ENCODE data around the gene RPS15.

The RPS15 gene

GRCh38 chr19:1422943-1423342, 15.3 kb upstream of the RPS15 start:
- TF ChIP-seq CTCF (conservative IDR thresholded peaks at IDR 0.05; ENCODE audit: low read depth), result no peak
- ChIA-PET POLR2A (ENCODE audit: low non-redundant PET) (interaction anchor here (0.5 kb wide), 1 partner anchor 13 kb away, joined by 4 read pairs; no protein-coding TSS in a partner anchor), CTCF (no interaction called here)
- no peak for DNase-seq (ENCODE audit: low spot score)
- peak overlapping the region; percentile 72 for H3K27ac ChIP-seq

- ChIA-PET CTCF (no interaction called here), POLR2A (ENCODE audit: low non-redundant PET) (interaction anchor here (0.5 kb wide), 1 partner anchor 12 kb away, joined by 4 read pairs; no protein-coding TSS in a partner anchor)
- TF ChIP-seq CTCF (conservative IDR thresholded peaks at IDR 0.05; ENCODE audit: low read depth), result no peak
- DNase-seq (ENCODE audit: low spot score), result no peak
- H3K27ac ChIP-seq, result peak overlapping the region; percentile 72
Observed at GRCh38 chr19:1423436-1424191, 14.6 kb upstream of the RPS15 start.

GRCh38 chr19:1424192-1424955, 13.8 kb upstream of the RPS15 start:
- ChIA-PET CTCF (no interaction called here), POLR2A (ENCODE audit: low non-redundant PET) (no interaction called here)
- no peak for TF ChIP-seq CTCF (conservative IDR thresholded peaks at IDR 0.05; ENCODE audit: low read depth)
- no peak for DNase-seq (ENCODE audit: low spot score)
- H3K27ac ChIP-seq, result peak overlapping the region; percentile 72

GRCh38 chr19:1425102-1425837, 12.9 kb upstream of the RPS15 start:
- DNase-seq (ENCODE audit: low spot score), result no peak
- CTCF ChIA-PET, result interaction anchor here (0.5 kb wide), 1 partner anchor 126 kb away, joined by 3 read pairs; no protein-coding TSS in a partner anchor
- no peak for TF ChIP-seq CTCF (conservative IDR thresholded peaks at IDR 0.05; ENCODE audit: low read depth)
- peak overlapping the region; percentile 72 for H3K27ac ChIP-seq
- POLR2A ChIA-PET (ENCODE audit: low non-redundant PET), result interaction anchor here (0.5 kb wide), 1 partner anchor 80 kb away, joined by 5 read pairs; no protein-coding TSS in a partner anchor

- no peak for DNase-seq (ENCODE audit: low spot score)
- peak overlapping the region; percentile 72 for H3K27ac ChIP-seq
- ChIA-PET CTCF (interaction anchor here (0.5 kb wide), 1 partner anchor 126 kb away, joined by 3 read pairs; no protein-coding TSS in a partner anchor), POLR2A (ENCODE audit: low non-redundant PET) (no interaction called here)
- no peak for TF ChIP-seq CTCF (conservative IDR thresholded peaks at IDR 0.05; ENCODE audit: low read depth)
Observed at GRCh38 chr19:1425902-1426301, 12.3 kb upstream of the RPS15 start.

GRCh38 chr19:1426736-1427135, 11.5 kb upstream of the RPS15 start:
- no peak for DNase-seq (ENCODE audit: low spot score)
- ChIA-PET POLR2A (ENCODE audit: low non-redundant PET) (no interaction called here), CTCF (no interaction called here)
- TF ChIP-seq CTCF (conservative IDR thresholded peaks at IDR 0.05; ENCODE audit: low read depth), result no peak
- H3K27ac ChIP-seq, result peak overlapping the region; percentile 72

Measured in RWPE1 (cell line).